GM19240 (cell line): Measurements from ENCODE around the gene ASCC1.

Experiments used
- DNase-seq: peaks from one replicate; pipeline ENCODE4 v3.0.0; 2011; ENCODE audit warnings: low spot score; ENCODE audit not compliant: insufficient read length

ASCC1 gene

DNA sequence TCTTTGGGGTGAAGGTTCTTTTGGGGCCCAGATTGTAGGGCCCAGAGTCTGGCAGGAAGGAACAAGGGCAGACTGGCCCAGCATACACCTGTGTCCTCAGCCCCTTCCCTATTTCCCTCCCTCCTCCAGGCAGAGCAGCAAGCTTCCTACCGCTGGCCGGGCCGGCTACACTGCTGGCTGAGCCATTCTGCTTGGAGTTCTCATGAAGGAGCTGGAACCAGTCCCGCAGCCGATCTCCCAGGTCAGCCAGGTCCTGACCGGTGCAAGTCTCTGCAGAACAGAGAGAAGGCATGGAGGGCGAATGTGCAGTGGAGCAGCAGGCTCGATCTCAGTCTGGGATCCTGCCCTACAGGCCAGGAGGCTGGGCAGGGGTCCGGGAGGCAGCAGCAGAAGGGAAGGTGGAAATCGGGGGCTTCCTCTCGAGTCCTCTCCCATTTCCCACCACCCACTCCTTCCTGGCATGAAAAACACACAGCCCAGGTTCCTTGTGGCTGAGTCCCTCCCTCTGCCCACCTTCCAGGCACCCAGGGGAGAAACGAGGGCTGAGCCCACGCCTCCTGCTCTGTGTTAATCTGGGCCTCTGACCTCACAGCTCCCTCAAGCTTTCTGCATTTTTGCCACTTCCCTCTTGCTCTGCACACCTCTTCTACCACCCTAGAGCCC, 148.5 kb downstream of the ASCC1 start:
- DNase-seq = no peak

DNA sequence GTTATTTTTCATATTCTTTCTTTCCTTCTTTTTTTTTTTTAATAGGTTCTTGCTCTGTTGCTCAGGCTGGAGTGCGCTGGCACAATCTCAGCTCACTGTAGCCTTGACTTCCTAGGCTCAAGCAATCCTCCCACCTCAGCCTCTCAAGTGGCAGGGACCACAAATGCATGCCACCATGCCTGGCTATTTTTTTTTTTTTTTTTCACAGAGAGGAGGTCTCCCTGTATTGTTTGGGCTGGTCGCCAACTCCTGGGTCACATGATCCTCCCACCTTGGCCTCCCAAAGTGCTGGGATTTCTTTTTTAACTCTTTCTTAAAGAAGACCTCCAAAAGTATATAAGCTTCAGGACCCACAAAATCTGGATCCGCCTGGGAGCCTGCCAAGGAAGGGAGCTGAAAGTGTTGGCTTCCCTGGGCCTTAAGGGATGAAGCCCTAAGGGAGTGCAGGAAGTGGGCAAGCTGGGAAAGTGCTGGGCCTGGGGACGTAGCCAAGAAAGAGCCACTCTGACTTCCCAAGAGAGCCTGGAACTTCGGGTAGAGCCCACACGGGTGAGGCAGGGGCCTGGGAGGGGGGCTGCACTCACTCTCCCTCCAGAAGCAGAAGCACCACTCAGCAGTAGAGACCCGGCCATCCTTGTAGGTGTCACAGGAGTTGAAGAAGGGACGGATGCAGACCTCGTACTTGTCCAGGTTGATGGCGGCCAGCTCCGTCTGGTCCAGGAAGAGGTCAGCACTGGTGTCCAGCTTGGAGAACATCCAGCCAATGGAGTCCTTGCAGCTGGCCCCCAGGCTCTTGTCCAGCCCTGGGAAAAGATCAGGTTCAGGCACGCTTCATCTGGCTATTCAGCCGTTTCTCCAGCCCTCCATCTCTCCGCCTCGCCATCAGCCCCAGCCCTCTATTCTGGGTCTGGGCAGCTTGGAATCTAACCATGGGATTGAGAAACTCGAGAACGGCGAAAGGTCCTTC, 149.5 kb downstream of the ASCC1 start:
- DNase-seq = no peak

DNA sequence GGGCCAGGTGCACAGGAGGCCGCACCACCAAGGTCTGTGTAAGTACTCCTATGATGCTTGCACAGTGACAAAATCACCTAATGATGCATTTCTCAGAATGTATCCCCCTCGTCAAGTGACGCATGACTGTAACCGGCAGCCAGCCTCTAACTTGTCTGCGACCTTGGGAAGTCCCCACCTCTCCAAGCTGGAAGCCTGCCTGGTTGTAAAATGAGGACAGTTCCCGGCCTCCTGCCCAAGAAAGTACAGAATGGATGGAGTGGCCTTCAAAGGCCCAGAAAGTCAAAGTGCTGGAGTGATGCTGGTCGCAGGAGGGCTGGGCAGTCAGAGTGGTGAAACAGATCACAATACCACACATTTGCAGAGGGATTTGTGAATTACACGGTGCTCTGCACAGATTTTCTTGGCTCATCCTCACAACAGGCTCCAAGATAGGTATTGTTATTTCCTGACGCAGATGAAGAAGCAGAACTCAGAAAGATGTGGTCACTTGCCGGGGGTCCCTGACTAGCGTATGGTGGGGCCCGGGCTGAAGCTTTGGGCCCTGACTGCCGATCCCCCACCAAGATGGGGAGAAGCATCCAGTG, 150.5 kb downstream of the ASCC1 start:
- DNase-seq = no peak

DNA sequence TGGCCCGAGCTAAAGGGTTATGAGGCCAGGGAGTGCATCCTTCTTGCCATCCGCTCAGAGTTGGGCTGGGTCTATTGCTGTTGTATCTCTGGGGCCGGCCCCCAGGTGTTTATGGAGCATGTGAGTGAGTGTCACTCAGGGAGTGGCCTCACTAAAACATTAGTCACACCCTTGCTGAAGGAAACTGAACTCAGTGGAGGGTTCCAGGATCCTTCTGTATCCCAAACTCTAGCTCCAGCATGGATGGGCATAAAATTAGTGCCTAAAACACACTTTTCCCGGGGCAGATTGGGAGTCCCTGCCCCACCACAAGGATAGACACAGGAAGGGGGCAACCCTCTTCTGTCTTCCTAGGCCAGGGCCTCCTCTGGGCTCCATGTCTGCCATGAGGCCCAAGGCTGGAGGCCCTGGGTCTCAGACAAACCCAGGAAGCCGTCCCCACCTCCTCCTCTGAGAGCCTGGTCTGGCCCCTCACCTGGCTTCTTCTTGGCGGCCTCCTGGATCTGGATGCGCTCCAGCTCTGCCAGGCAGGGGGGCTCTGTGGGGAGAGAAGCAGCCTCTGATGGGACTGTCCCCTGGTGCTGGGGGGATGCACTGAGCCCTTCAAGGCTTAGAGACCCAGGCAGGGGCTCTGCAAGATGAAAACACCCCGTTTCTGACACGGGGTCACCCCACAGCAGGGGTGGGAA, 152.2 kb downstream of the ASCC1 start:
- no peak for DNase-seq

DNA sequence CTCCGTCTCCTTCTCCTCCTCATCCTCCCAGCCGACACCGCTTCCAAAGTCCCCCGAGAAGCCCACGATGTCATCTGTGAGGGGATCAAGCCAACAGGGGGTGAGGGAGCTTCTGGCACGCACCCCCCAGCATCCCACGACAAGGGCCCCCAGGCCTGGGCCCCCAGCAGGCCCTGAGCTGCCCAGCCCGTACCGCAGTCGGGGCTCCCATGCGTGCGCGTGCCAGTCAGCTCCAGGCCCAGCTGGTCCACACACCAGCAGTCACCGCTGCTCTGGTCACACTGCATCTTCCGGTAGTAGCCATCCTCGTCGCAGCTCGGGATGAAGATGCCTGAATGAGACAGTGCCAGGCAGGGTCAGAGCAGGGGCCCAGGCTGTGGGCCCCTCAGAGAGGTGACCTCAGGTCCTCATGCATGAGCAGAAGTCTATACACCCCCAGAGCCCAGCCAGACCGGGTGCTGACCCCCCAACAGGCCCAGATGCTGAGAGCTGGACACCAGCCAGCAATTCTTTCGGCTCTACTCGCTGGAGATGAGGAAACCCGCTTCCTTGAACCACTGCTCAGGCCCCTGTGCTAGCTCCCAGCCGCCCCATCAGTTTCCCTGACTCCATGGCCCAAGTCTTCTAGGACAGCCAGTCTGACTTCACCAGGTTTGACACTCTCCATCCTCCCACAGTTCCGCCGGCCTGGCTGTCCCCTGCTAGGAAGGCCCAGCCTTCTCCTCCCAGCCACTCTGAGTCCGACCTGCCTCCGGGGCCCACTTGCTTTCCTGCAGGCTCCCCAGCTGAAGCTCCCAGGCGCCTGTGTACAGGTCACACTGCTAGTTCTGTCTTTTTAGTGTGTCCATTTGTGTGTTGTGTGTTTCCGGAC, 153.0 kb downstream of the ASCC1 start:
- DNase-seq = no peak

DNA sequence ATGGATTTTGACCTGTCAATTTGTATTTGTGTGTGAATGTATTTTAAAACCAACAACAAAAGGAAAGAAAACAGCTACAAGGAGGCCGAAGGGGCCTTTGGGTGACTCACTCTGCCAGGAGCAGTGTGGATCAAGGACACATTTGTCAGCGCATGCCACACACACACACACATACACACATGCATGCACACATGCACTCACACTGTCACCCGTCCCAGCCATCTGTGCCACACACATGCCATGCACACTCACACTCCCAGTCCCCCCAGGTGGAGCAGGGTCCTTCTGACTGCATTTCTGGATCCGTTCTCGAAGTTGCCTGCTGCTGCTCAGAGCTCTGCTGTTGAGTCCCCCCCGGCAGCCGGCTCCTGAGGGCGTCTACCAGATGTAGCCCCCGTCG, 153.7 kb downstream of the ASCC1 start:
- no peak for DNase-seq

DNA sequence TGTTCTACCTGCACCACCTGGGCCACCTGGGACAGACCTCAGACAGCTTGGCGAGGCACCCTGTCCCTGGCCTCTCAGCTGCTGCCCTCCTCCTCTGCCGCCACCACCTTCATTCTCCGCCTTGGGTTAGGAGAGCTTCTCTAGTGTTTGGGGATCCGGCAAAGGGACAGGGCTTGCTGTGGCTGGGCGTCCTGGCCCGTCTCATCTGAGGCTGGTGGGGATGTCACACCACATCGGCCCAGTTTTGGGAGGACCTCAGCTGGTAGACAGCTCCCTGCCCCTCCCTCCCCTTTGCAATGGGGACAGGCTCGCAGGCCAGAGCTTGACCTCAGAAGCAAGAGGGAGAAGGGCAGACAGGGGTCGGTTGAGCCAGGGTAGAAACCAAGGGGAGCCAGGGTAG, 154.1 kb downstream of the ASCC1 start:
- DNase-seq = no peak

DNA sequence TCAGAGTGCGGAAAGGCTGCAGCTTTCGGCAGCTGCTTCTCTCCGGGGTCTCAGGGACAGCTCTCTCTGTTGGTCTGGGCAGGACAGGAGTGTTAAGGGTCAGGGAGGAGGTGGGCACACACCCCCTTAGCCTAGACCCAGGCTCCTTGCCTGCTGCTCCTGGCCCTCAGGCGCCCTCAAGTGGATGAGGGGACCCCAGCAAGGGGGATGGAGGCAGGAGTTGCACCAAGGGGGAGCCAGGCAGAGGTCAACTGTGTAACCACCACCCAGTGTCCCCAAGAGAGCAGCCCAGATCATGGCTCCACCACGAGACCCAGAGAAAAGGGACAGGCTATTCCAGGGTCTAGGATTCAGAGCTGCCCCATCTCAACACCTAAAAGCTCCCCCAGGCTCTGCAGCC, 154.6 kb downstream of the ASCC1 start:
- no peak for DNase-seq

DNA sequence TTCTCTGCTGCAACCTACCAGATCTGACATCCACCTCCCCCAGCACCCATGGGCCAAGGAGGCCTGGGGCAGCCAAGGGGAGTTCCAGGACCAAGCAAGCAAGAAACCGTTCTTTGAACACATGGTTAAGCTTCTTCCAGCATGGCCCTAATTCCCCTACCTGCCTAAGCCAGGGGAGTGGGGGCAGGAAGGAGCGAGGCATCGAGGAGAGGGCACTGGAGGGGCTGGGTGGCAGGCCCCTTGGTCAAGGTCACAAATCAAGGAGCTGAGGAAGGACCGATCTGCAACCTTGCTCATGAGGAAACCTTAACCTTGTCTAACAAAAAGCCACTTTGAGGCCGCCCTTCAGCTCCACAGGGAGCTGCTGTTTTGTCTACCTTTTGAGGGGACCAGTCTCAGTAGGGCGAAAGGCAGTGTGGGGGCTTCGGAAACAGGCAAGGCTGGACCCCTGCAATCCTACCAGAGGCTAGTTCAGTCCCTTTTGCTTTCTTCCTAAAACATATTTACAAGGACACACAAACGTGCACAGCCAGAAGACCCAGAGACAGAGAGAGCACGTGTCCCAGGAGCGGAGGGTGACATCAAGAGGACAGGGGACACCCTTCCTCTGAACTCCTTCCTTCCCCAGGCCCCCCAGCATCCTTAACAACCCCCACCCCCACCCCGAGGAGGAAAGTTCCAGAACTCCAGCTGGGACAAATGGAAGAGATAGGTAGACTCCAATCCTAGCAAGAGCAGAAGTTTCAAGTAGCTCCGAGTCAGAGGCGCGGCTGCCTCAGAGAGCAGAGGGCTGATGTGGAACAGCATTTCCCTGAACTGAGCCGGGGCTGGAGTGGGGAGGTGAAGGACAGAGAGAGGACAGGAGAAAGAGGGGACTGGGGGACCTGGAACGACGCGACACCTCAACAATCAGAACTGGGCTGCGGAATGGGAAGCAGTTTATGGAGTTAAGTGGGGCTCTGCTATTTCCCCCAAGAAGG, 155.9 kb downstream of the ASCC1 start:
- no peak for DNase-seq

DNA sequence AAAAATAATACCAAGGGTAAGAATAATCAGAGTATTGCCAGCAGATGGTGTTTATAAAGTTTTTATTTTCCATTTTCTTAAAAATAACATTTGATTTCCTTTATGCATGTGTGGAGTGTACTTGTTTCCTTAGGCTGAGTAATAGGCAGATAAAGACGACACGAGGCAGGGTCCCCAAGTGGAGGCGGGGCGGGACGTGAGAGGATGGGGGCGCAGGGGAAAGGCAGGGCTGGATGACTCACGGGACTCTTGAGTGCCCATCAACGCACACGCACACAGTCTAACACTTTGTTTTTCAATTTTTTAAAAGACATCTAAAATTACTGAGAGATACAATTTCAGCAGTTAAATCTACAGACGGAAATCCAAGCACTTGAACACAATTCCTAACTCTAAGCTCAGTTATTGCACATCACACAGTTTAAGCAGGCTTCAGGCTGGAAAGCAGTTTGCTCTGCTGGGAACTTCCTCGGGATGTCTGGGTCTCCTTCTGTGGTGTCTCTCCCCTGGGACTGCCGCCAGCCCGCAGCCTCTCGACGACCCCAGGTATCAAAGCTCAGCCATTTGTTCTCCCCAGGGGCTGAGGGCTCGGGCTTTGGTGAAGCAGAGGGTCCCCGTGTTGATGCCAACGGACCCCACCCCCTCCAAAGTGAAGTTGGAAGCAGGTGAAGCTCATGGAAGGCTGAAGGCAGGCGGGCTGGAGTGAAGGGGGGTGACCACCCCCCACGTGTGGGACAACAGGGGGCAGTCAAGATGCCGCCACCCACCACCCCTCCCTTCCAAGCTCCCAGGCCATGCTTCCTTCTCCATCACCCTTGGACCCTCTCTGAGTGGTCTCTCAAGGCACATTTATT, 156.9 kb downstream of the ASCC1 start:
- DNase-seq = no peak

DNA sequence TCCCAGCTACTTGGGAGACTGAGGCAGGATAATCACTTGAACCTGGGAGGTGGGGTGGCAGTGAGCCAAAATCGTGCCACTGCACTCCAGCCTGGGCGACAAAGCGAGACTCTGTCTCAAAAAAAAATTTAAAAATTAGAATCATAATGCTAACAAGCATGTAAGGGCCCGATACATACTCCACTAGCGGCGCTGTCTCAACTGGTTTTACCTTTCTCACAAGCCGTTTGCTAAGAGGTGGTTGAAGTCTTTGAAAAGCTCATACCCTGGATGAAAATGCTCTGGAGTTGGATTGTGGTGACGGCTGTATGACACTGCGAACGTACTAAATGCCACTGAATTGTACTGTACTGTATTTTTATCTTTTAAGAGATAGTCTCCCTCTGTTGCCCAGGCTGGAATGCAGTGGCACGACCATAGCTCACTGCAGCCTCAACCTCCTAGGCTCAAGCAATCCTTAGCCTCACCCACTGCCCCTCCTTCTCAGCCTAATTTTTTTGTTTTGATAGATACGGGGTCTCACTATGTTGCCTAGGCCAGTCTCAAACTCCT, 157.7 kb downstream of the ASCC1 start:
- no peak for DNase-seq

DNA sequence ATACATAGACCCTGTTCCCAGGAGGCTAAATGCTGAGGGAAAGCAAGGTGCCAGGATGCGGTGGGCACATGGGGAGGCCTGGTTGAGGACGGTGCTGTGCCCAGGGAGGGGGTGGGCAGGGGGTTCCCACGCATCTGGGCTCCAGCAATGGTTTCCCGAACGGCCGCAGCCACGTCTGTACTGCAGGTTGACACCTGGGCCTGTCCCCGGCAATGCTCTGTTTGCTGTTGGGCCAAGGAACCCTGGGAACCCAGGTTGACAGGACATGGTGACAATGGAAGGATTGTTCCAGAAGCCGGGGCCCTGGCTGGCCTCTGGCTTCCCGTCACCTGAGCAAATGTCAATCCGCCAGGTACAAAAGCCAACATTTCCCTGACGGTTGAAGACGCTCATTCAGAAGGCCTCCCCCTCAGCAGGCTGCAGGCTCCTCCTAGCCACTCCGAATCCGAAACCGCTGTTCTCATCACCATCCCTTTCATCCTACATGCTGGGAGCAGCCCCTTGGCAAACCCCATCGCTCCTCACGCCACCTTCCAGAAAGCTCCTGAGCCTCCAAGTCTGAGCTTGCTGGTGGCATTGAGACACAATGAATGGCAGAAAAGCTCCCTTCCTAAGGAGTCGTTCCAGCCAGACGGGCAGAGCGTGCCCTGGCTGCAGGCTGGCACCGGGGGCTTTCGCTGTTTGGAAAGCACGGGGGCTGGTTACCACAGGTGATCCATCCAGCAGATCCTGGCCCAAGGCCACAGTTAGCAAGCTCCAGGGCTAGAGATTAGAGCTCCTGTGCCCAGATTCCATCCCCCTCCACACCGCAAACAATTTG, 158.9 kb downstream of the ASCC1 start:
- no peak for DNase-seq

DNA sequence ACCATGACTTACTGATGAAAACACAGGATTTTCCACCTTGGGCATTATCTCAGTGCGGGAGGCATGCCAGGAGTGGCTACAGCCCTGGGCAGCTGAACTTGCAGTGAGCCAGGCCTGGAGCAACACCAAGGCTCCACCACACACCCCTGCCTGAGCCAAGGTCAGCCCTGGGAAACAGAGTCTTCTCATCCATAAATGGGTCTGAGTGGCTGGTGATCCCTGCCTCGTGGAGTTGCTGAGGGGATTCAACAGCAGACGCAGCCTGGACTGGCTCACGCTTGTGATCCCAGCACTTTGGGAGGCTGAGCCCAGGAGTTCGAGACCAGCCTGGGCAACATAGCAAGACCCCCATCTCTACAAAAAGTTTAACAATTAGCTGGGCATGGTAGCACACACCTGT, 160.0 kb downstream of the ASCC1 start:
- no peak for DNase-seq

DNA sequence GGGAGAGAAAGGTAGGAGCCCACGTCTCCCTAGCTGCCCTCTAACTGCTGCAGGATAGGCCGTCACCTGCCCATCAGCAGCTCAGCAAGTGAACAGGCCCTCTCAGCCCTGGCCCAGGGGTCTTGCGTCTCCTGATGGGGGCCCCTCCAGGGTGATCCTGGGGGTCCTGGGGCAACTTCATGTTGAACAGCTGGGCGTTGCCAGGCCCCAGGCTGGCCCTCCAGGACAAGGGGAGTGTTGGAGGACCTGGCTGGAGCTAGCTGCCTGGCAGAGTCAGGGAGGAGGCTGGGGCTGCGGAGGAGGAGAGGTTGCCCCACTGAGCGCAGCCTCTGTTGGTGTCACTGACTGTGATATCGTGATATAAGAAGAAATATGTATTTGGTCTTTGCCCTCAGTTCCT, 162.4 kb downstream of the ASCC1 start:
- DNase-seq = no peak

DNA sequence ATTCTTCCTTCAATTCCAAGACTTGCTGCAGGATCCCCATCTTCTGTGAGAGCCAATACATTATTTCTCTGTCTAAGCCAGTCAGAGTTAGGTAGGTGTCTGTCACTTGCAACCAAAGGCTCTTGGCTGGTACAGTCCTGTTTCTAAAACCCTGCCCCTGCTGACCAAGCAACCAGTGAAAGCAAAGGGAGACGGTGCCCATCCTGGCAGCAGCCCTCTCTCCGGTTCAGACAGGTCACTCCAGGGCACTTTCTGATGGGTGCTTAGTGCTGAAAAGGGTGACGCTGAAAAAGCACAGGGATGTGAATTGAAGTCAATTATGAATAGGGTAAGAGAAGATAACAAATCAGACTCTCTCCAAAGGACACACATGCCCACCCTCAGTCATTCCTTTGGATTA, 165.2 kb downstream of the ASCC1 start:
- DNase-seq = no peak

DNA sequence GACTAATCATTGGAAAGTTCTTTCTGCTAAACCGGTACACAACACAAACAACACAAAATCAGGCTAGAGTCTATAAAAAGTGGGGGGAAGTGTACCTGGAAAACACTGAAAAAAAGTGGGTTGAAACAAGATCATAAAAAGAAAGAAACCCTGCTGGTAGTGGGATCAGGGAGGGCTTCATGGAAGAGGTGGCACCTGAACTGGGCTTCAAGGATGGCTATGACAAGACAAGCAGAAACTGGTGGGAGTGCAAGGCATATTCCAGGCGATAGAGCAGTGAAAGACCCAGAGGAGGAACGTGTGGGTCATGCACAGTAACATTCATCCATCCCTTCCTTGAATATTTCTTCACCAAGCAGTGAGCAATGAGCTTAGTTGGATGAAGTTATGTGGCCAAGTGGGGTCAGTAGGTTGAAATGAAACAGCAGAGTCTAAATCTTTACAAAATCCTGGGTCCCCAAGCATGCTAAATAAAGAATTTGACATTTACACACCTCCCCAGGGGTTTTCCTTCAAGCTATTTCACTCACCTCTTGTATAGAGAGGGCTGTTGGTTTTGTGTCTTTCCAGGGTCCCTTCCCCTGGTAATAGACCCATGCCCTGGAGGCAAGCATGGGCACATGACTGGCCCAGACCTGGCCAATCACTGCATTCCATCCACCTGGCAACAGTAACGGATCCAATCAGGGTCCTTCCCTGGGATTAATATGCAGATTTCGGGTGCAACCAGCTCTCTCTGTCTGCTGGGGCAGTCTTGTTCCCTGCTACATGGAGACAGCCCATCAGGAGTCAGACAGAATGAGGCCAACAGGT, 165.9 kb downstream of the ASCC1 start:
- no peak for DNase-seq

DNA sequence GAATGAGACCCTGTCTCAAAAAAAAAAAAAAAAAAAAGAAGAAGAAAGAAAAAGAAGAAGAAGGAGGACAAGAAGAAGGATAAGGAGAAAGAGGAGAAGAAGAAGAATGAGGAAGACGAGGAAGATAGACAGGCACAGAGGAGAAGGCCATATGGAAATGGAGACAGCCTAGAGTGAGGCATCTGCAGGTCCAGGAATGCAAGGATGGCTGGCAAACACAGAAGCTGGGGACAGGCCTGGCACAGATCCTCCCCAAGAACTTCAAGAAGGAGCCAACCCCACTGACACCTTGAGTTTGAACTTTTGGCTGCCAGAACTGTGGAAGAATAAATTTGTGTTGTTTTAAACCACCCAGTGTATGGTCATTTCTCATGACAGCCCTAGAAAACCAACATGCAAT, 166.6 kb downstream of the ASCC1 start:
- no peak for DNase-seq
